Activated T-cell treated with anti-CD3 and anti-CD28 coated beads, Interleukin-2, amount 50 U/mL, for 4 hours (primary cell): ENCODE results near the gene TRIP10. TPM values are rescaled to one million over a fixed set of nuclear protein-coding genes. Genes with fewer than 3 reads are reported as not detected.
"Not testable (repeated sequence)": the region's sequence is repeated elsewhere in the genome, so short reads cannot be mapped to it uniquely, and the experiment has no call there.

Source experiments
- ATAC-seq, 2 donors: fragments of 200-7000 bp; cut with Tn5 transposase; one replicate each; pipeline ENCODE4 v1.10.0; 2021
- DNase-seq: peaks from one replicate; pipeline ENCODE4 v3.0.0-alpha.2; 2020
- H3K27me3 Mint-ChIP-seq: one replicate; pipeline ENCODE4 v1.8.0; 2021; ENCODE audit warnings: low read depth, mixed read lengths
- H3K36me3 Mint-ChIP-seq: one replicate; pipeline ENCODE4 v1.8.0; 2022; ENCODE audit warnings: mixed read lengths; ENCODE audit not compliant: insufficient read depth
- H3K4me1 Mint-ChIP-seq: one replicate; pipeline ENCODE4 v1.8.0; 2021; ENCODE audit warnings: low read depth, mixed read lengths
- H3K4me3 Mint-ChIP-seq: one replicate; pipeline ENCODE4 v1.8.0; 2021; ENCODE audit warnings: mild to moderate bottlenecking, moderate library complexity, mixed read lengths
- H3K9me3 Mint-ChIP-seq: one replicate; pipeline ENCODE4 v1.8.0; 2021; ENCODE audit warnings: mixed read lengths
- total RNA-seq, 3 donors: library from RNA; stranded (reverse); gene quantifications; one replicate each; pipeline ENCODE4 v1.2.1, GENCODE V29; 2021

TRIP10 gene
- total RNA-seq, 3 donors from 2014 or later = 31.8 to 40.2 (median 37.4) TPM

- peak; percentile 92 to 93 for ATAC-seq
- Mint-ChIP-seq H3K4me3 (peak overlapping the region; percentile 69), H3K27me3 (no peaks in the 10 kb centered on the region), H3K9me3 (no peaks in the 10 kb centered on the region), H3K36me3 (peaks cover 22% of the 10 kb centered on the region), H3K4me1 (peaks cover 12% of the 10 kb centered on the region)
- DNase-seq = peak; percentile 61
Observed at GRCh38 chr19:6753178-6754031, 13.9 kb downstream of the TRIP10 start.

- peaks cover 23% of the 10 kb centered on the region for H3K36me3 Mint-ChIP-seq
- no peak overlapping the region for H3K4me3 Mint-ChIP-seq
- H3K4me1 Mint-ChIP-seq = peaks cover 13% of the 10 kb centered on the region
- H3K27me3 Mint-ChIP-seq = no peaks in the 10 kb centered on the region
- H3K9me3 Mint-ChIP-seq = no peaks in the 10 kb centered on the region
- DNase-seq (no peak), ATAC-seq (no peak)
Observed at GRCh38 chr19:6754136-6754535, 14.7 kb downstream of the TRIP10 start.

GRCh38 chr19:6754653-6755463 lies 15.4 kb downstream of the TRIP10 start:
- H3K36me3 Mint-ChIP-seq = peaks cover 18% of the 10 kb centered on the region
- H3K9me3 Mint-ChIP-seq = no peaks in the 10 kb centered on the region
- peaks cover 13% of the 10 kb centered on the region for H3K4me1 Mint-ChIP-seq
- no peak overlapping the region for H3K4me3 Mint-ChIP-seq
- ATAC-seq = no peak
- H3K27me3 Mint-ChIP-seq = no peaks in the 10 kb centered on the region
- DNase-seq = no peak

GRCh38 chr19:6760606-6761005 lies 21.1 kb downstream of the TRIP10 start:
- Mint-ChIP-seq H3K9me3 (no peaks in the 10 kb centered on the region), H3K27me3 (no peaks in the 10 kb centered on the region), H3K36me3 (peaks cover 9% of the 10 kb centered on the region), H3K4me3 (no peak overlapping the region), H3K4me1 (peaks cover 12% of the 10 kb centered on the region)
- ATAC-seq (no peak), DNase-seq (no peak)

GRCh38 chr19:6761053-6761676 lies 21.7 kb downstream of the TRIP10 start:
- peak in 1 of 2 donors; percentile 53 for ATAC-seq
- Mint-ChIP-seq H3K9me3 (no peaks in the 10 kb centered on the region), H3K4me3 (no peak overlapping the region), H3K36me3 (peaks cover 9% of the 10 kb centered on the region), H3K27me3 (no peaks in the 10 kb centered on the region), H3K4me1 (peaks cover 17% of the 10 kb centered on the region)
- DNase-seq = no peak

- H3K4me3 Mint-ChIP-seq, DNase-seq, H3K27me3 Mint-ChIP-seq, H3K9me3 Mint-ChIP-seq, ATAC-seq, H3K36me3 Mint-ChIP-seq: not testable (repeated sequence)
- H3K4me1 Mint-ChIP-seq = peaks cover 26% of the 10 kb centered on the region
Observed at GRCh38 chr19:6762253-6762797, 22.8 kb downstream of the TRIP10 start.

- H3K4me3 Mint-ChIP-seq = peak overlapping the region; percentile 85
- ATAC-seq (no peak), DNase-seq (no peak)
- H3K27me3 Mint-ChIP-seq = no peaks in the 10 kb centered on the region
- no peaks in the 10 kb centered on the region for H3K36me3 Mint-ChIP-seq
- H3K9me3 Mint-ChIP-seq = no peaks in the 10 kb centered on the region
- H3K4me1 Mint-ChIP-seq = peaks cover 32% of the 10 kb centered on the region
Observed at GRCh38 chr19:6765738-6766356, 26.4 kb downstream of the TRIP10 start.

- ATAC-seq (no peak), DNase-seq (no peak)
- Mint-ChIP-seq H3K36me3 (no peaks in the 10 kb centered on the region), H3K4me1 (peaks cover 33% of the 10 kb centered on the region), H3K9me3 (no peaks in the 10 kb centered on the region), H3K27me3 (no peaks in the 10 kb centered on the region), H3K4me3 (peak overlapping the region; percentile 85)
Observed at GRCh38 chr19:6766357-6767080, 27.0 kb downstream of the TRIP10 start.

GRCh38 chr19:6767081-6767356 lies 27.5 kb downstream of the TRIP10 start:
- ATAC-seq = peak; percentile 32 to 51
- Mint-ChIP-seq H3K4me3 (peak overlapping the region; percentile 85), H3K36me3 (no peaks in the 10 kb centered on the region), H3K9me3 (no peaks in the 10 kb centered on the region), H3K4me1 (peaks cover 38% of the 10 kb centered on the region), H3K27me3 (no peaks in the 10 kb centered on the region)
- DNase-seq = no peak

- ATAC-seq (peak; percentile 73 to 79), DNase-seq (peak; percentile 97)
- no peaks in the 10 kb centered on the region for H3K9me3 Mint-ChIP-seq
- no peaks in the 10 kb centered on the region for H3K36me3 Mint-ChIP-seq
- H3K4me1 Mint-ChIP-seq = peaks cover 42% of the 10 kb centered on the region
- peak within 1 kb of the TSS; percentile 85 for H3K4me3 Mint-ChIP-seq
- H3K27me3 Mint-ChIP-seq = no peaks in the 10 kb centered on the region
Observed at GRCh38 chr19:6767357-6768235, 28.1 kb downstream of the TRIP10 start, which contains the start of gene SH2D3A. TSS of gene SH2D3A (minus strand) at chr19:6767435. CDS start at chr19:6763748, 3,687 bp downstream.

- ATAC-seq (no peak), DNase-seq (no peak)
- Mint-ChIP-seq H3K4me3 (peak overlapping the region; percentile 85), H3K36me3 (no peaks in the 10 kb centered on the region), H3K4me1 (peaks cover 43% of the 10 kb centered on the region), H3K27me3 (no peaks in the 10 kb centered on the region), H3K9me3 (no peaks in the 10 kb centered on the region)
Observed at GRCh38 chr19:6768236-6768785, 28.8 kb downstream of the TRIP10 start.

- peaks cover 48% of the 10 kb centered on the region for H3K4me1 Mint-ChIP-seq
- no peaks in the 10 kb centered on the region for H3K9me3 Mint-ChIP-seq
- no peaks in the 10 kb centered on the region for H3K27me3 Mint-ChIP-seq
- no peak for DNase-seq
- H3K36me3 Mint-ChIP-seq = peaks cover 3% of the 10 kb centered on the region
- no peak overlapping the region for H3K4me3 Mint-ChIP-seq
- ATAC-seq = no peak
Observed at GRCh38 chr19:6769006-6769619, 29.6 kb downstream of the TRIP10 start.
